HG03175 (cell line): ENCODE data around the gene CCDC7.
"Not testable (repeated sequence)": the region's sequence is repeated elsewhere in the genome, so short reads cannot be mapped to it uniquely, and the experiment has no call there.

Experiments
- ATAC-seq: cut with Tn5 transposase; IDR thresholded peaks from one replicate; pipeline ENCODE4 v1.9.1; 2021; ENCODE audit warnings: mild to moderate bottlenecking, moderate library complexity; ENCODE audit not compliant: unreplicated experiment

CCDC7 gene

GRCh38 chr10:32687546-32687945 is 241.6 kb downstream of the CCDC7 start:
- ATAC-seq = no peak

- no peak for ATAC-seq
These were observed 246.2 kb downstream of the CCDC7 start for GRCh38 chr10:32692174-32692573.

GRCh38 chr10:32693441-32693979 is 247.6 kb downstream of the CCDC7 start:
- ATAC-seq = no peak

GRCh38 chr10:32699683-32700082 is 253.7 kb downstream of the CCDC7 start:
- not testable (repeated sequence) for ATAC-seq

GRCh38 chr10:32713560-32713959 is 267.6 kb downstream of the CCDC7 start:
- ATAC-seq = no peak

DNA sequence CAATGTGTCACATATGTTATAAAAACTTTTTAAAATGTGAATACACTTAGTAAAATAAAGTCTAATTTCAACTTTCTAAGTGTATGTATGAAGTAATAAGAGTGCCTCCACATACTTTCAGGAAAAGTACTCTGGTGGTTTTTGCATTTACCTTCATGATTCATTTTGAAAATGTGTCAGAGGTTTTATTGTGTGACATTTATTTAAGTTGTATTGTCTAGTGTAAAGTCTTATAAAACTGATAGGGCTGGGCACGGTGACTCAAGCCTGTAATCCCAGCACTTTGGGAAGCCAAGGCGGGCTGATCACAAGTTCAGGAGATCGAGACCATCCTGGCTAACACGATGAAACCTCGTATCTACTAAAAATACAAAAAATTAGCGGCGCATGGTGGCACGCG is 285.6 kb downstream of the CCDC7 start:
- no peak for ATAC-seq

GRCh38 chr10:32738958-32739357 is 293.0 kb downstream of the CCDC7 start:
- no peak for ATAC-seq

DNA sequence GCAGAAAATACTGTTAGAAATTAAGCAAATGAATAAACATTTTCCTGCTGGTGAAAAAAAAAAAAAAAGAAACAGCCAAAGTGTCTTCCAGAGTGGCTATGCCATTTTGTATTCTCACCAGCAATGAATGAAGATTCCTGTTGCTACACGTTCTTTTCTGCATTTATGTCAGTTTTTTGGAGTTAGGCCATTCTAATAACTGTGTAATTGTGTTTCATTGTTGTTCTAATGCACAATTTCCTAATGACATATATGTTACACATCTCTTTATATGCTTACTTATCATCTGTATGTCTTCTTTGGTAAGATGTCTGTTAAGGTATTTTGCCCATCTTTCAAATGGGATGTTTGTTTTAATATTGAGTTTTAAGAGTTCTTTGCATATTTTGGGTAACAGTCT is 298.4 kb downstream of the CCDC7 start:
- no peak for ATAC-seq

GRCh38 chr10:32746869-32747268 is 300.9 kb downstream of the CCDC7 start:
- no peak for ATAC-seq

DNA sequence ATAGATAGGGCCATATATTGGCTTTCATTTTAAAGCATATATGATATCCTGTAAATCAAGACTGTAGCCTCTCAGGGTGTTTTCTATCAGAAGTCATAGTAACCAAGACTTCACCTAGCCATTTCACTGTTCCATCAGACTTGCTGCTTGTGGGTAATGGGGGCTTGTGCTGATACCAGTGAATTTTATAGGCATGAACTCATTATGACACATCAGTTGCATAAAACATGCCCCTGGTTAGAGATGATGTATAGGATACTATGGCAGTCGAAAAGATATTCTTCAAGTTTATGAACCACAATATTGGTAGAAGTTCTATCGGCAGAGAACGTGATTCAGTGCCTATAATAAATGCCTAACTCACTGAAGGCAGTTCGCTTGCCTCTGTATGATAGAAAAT is 305.6 kb downstream of the CCDC7 start:
- ATAC-seq = no peak

GRCh38 chr10:32754900-32755299 is 309.0 kb downstream of the CCDC7 start:
- ATAC-seq = not testable (repeated sequence)

- no peak for ATAC-seq
These were observed 325.3 kb downstream of the CCDC7 start for GRCh38 chr10:32771217-32771616.

- no peak for ATAC-seq
These were observed 327.2 kb downstream of the CCDC7 start for GRCh38 chr10:32773105-32773504.

GRCh38 chr10:32786968-32787367 is 341.0 kb downstream of the CCDC7 start:
- ATAC-seq = no peak

DNA sequence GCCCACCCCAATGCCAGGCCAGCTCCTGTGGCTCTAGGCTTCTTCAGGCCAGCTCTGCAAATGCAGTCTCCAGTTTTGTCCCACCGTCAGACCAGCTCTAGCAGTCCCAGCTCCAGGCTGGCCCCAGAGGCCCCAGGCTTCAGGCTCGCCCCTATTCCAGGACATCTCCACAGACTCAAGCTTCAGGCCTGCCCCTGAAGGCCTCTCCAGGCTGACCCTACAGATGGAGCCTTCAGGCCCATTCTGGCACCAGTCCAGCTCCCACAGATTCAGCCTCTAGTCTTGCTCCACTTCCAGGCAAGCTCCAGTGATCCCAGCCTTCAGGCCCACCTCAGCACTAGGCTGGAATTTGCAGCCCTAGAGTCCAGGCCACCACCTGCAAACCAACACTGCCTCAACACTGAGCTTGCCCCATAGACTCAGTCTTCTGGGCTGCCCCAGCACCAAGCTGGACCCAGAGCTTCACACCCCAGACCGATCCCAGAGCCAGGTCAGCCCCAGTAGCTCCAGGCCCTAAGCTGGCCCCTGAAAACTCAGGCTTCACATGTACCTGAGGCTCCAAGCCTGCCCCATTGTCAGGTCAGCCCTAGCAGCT is 341.8 kb downstream of the CCDC7 start:
- no peak for ATAC-seq

GRCh38 chr10:32788359-32788758 is 342.4 kb downstream of the CCDC7 start:
- no peak for ATAC-seq

GRCh38 chr10:32790483-32790882 is 344.5 kb downstream of the CCDC7 start:
- no peak for ATAC-seq

DNA sequence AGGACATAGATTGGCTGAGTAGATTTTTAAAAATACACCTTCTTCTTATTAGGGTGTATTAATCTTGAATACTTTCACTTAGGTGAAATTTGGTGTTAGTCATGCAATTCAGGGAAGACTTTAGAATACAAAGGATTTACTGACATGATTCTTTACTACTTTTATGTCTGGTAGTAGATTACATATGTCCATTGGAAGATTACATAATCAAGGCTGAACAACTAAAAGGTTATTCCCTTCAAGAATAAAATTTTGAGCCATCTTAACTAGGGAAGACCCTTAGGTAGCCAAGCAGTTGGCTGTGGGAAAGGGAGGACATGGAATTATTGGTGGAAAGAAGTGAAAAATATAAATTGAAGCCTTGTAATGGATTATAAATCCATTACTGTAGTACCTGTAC is 347.1 kb downstream of the CCDC7 start:
- ATAC-seq = no peak

GRCh38 chr10:32795598-32796183 is 349.8 kb downstream of the CCDC7 start:
- no peak for ATAC-seq

DNA sequence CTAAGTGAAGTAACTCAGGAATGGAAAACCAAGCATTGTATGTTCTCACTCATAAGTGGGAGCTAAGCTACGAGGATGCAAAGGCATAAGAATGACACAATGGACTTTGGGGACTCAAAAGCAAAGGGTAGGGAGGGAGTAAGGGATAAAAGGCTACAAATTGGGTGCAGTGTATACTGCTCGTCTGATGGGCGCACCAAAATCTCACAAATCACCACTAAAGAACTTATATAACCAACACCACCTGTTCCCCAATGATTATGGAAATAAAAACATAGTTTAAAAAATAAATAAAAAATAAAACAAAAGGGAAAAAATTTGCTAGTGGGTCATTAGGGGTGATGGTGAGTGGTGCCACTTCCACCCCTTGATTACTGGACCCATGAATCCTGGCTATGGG is 351.5 kb downstream of the CCDC7 start:
- not testable (repeated sequence) for ATAC-seq

DNA sequence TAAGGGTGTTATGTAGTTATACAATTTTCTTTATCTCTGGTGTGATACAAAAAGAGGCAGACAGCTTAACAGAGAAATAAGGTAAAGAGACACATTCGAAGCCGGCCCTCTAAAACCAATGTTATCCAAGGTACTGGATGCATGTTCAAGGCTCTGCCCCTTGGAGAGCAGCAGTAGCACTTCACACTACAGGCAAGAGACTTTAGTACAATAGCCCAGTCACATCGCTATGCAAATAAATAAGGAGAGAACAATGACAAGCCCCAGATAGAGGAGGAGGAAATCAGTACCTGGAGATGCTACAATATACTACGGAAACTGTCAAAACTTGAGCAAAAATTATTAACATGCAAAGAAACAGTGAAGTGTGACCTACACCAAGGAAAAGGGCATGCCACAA is 401.0 kb downstream of the CCDC7 start:
- no peak for ATAC-seq

- no peak for ATAC-seq
These were observed 405.4 kb downstream of the CCDC7 start for GRCh38 chr10:32851301-32851700.

DNA sequence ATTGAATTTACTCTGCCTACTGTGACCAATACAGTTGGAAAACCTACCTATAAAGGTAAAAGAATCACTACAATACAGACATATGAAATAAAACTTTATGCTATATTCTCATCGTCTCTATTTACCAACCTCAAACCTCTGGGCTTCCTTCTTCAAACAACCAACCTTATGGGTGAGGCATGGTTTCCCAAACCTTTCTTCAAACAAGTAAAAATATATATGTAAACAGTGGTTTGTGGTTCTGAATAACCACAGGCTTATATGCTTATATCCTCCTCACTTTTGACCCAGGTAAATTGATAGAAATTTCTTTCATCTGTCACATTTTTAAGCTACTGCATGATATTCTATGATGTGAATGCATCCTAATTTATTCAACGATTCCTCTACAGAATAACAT is 408.5 kb downstream of the CCDC7 start:
- ATAC-seq = no peak
